GM21423 (cell line): ENCODE results near the gene CTSF.
"Not testable (repeated sequence)": the region's sequence is repeated elsewhere in the genome, so short reads cannot be mapped to it uniquely, and the experiment has no call there.

ENCODE experiments used
- ATAC-seq: cut with Tn5 transposase; IDR thresholded peaks from one replicate; pipeline ENCODE4 v1.9.1; 2021; ENCODE audit warnings: mild to moderate bottlenecking, moderate library complexity; ENCODE audit not compliant: unreplicated experiment

The CTSF gene

GRCh38 chr11:66589996-66590675 lies 21.7 kb upstream of the CTSF start:
- no peak for ATAC-seq

DNA sequence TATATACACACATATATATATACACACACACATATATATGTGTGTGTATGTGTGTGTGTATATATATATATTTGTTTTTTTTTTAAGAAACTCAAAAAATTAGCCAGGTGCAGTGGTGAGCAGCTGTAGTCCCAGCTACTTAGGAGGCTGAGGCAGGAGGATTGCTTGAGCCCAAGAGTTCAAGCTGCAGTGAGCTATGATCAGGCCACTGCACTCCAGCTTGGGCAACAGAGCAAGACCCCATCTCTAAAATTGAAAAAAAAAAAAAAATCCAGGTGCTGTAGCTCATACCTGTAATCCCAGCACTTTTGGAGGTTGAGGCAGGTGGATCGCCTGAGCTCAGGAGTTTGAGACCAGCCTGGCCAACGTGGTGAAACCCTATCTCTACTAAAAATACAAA lies 20.9 kb upstream of the CTSF start:
- ATAC-seq: not testable (repeated sequence)

DNA sequence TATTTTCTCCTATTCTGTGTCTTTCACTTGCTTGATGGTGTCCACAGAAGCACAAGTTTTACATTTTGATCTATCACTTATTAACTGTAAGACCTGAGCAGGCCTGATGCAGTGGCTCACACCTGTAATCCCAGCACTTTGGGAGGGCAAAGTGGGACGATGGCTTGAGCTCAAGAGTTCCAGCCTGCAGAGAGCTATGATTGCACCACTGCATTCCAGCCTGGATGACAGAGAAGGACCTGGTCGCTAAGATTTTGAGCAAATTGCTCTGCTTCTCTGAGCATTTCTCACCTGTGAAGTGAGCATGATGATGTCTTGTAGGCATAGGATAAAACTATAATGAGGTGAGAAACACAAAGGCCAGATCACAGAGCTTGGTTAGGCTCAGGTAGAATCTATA lies 17.7 kb upstream of the CTSF start:
- ATAC-seq: no peak

- ATAC-seq: not testable (repeated sequence)
These were observed 17.0 kb upstream of the CTSF start for GRCh38 chr11:66585447-66585846.

DNA sequence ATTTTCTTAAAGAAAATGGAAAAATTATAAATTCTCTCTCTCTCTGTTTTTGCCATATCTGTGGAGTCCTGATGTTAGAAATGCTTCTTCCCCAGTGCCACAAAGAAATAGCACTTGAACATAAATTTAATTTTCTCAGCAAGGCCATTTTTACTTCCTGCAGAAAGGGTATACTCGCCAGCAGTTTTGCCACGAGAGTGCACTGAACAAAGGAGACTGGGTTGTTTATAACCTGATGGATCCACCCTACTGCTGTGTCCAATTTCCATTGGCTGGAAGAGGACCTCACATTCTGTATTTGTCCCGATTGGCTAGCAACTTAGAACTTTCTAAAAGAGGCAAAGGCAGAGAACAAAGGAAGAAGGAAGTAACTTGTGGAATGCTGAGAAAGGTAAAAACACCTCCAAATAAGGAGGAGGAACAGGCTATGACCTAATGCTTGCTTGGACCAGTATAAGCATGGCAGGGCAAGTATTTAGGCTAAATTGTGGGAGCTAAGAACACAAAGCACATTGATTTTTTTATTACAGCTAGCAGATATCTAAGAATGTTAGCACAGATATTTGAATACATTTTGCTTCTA lies 14.2 kb upstream of the CTSF start:
- not testable (repeated sequence) for ATAC-seq

DNA sequence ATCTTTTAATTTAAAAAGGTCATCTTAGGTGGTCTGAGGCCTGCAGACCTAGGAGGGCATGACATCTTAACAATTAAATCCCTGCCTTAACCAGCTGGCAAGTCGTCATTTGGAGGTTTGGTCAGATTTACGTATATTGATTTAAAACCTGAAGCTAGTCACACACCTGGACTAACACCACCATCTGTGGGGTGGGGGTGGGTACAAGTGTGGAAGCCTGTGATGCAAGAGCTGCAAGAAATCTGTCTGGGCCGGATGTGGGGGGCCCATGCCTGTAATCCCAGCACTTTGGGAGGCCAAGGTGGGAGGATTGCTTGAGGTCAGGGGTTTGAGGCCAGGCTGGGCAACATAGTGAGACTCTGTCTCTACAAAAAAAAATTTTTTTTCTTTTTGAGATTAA lies 12.9 kb upstream of the CTSF start:
- ATAC-seq: no peak

GRCh38 chr11:66580803-66581202 lies 12.4 kb upstream of the CTSF start:
- no peak for ATAC-seq

DNA sequence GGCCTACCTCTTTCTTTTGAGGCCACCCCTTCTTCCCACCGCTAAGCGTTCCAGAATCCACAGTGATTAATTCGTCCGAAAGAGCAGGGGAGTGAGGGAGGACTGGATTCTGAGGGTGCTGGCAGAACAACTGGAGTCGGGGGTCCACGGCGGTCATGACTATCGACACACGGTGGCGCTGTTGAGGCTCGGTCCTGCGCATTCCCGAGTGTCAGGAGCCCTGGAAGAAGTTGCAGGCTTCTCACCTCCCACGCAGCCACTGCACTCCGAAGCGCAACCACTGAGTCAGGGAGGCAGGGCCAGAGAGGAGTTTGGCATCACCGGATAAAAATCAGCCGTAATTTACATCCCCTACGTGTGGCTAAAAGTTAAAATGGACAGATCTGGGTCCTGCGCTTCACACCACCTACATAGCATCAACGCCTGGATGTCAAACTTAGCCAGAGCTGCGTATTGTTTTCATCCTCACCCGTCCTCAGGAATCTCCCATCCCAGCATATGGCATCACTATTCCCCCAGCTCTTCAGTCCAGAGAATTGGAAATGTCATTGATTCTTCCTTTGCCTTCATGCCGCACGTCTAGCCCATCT lies 10.7 kb upstream of the CTSF start:
- ATAC-seq: no peak

DNA sequence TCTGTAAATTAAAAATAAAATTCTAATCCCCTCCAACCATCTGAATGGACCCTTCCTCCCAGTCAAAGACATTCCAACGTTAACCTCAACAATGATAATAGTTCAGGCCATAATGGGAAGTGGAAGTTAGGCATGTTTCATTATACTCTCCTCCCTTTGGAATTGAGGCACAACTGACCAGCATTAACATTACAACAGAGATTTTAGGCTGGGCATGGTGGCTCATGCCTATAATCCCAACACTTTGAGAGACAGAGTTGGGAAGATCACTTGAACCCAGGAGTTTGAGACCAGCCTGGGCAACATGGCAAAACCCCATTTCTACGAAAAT lies 2.4 kb upstream of the CTSF start:
- ATAC-seq: no peak

DNA sequence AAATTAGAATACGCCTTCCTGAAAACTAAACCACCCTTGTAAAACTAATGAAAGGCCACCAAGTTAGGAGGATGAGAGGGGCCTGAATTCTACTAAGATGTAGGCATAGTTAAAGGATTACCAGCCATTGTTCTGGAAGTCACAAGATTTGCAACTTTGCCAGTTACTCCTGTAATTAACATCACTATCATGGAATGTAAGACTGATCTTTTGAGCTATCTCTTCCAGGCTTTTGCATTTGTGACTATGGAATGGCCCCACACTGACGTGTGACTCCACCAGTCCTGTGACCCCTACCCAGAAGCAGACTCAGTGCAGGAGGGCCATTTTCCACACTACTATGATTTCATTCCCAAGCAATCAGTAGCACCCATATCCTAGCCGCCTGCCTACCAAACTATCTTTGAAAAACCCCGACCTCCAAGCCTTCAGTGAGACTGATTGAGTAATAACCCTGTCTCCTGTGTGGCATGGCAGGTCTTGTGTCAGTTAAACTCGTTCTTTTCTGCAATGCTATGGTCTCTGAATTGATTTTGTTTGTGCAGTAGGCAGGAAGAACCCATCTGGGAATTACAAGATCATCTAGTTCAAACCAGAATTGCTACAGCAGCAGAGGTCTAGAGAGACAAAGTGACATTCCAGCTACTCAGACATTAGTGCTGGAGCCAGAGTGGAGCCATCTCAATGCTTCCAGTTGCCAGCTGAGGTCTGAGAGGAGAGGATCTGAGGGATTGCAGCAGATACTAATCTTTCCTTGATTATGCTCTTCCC lies 1.9 kb upstream of the CTSF start:
- no peak for ATAC-seq

DNA sequence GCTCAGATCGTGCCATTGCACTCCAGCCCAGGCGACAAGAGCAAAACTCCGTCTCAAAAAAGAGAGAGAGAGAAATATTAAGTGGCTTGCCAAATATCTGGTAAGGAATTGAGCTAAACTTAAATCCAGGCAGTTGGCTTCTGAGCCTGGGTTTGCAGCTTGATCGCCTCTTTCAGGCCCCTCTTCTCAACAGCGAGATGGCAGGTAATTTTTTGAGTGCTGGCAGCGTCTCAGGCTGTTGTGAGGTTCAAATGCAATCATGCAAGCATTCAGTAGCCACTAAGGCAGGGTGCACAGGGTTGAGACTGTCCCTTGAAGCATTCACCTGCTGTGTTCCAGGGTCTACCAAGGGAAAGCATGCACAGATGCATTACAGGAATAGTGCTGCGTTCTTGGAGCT lies 670 bp upstream of the CTSF start:
- ATAC-seq: no peak

DNA sequence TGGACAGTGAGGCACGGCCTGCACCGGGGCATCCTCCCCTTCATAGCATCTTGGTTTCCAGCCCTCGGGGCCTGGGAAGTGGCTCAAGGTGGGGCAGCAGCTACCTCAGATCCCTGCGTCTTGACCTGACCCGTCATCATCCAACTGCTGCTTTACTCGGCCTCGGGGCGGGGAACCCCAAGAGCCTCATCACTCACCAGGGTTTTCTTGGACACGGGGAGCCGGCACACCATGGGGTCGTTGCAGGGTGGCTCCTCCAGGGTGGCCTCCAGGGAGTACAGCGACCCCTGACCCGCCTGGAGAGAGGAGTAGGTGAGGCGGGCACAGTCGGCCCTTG lies 651 bp downstream of the CTSF start:
- no peak for ATAC-seq

DNA sequence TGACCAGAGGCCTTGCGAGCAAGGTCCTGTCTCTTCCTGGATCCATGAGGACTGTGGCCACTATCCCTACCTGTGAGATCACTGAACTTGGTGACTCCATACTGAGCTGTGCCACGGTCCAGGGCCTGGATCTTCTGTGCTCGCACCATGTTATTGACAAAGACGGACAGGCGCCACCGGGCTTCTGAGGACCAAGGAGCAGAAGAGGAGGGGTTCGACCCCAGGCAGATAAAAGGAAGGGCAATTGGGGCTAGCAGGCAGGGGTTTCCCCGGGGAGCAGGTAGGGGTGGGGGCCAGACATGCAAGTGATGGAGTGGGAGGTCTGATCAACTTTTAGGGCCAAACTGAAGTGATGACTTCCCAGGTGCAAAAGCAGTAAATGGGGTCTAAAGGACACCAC lies 2.2 kb downstream of the CTSF start:
- no peak for ATAC-seq

DNA sequence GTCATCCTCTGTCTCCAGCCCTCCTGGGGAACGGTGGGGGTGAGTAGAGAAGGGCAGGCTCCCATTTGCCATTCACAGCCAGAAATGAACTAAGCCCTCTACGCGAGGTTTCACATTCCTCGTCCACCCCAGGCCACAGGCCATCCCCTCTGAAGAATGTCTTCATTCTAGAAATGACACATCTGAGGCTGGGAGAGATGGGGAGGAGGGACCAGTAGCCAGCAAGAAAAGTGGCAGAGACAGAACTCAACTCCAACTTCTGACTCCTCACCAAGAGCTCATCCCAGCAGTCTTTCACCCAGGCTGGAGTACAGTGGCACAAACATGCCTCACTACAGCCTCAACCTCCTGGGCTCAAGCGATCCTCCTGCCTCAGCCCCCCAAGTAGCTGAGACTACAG lies 3.4 kb downstream of the CTSF start:
- no peak for ATAC-seq

DNA sequence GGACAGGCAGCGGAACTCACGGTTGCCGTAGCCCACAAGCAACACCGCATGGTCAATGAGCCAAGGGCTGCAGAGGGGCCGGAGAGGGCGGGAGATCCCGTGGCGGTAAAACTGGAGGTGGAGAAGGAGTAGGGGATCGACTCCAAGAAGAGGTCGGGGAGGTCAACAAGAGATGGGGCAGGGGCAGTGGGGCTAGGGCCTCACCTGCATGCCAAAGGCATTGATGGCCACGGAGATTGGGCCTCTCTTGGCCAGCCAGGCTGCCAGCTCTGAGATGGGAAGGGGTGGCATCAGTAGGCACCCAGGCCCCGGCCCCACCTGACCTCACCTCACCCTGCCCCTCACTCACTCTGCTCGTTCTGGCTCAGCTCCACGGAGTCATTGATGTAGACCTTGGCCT lies 3.9 kb downstream of the CTSF start:
- no peak for ATAC-seq

DNA sequence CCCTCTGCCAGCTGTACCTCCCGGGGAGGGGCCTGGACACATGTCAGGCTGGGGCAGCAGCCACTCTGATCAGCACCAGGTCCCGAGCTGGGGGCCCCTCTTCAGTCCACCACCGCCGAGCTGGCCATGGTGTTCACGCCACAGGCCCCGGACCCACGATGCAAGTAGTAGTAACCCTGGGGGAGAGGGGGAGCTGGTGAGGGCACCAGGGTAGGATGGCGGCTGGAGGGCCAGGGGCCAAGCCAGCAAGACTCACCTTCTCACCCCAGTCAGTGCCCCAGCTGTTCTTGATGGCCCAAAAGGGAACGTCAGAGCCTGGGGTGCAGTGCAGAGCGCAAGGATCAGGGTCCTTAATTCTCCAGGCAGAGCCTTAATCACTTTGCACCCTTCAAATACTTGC lies 4.6 kb downstream of the CTSF start:
- ATAC-seq: no peak

DNA sequence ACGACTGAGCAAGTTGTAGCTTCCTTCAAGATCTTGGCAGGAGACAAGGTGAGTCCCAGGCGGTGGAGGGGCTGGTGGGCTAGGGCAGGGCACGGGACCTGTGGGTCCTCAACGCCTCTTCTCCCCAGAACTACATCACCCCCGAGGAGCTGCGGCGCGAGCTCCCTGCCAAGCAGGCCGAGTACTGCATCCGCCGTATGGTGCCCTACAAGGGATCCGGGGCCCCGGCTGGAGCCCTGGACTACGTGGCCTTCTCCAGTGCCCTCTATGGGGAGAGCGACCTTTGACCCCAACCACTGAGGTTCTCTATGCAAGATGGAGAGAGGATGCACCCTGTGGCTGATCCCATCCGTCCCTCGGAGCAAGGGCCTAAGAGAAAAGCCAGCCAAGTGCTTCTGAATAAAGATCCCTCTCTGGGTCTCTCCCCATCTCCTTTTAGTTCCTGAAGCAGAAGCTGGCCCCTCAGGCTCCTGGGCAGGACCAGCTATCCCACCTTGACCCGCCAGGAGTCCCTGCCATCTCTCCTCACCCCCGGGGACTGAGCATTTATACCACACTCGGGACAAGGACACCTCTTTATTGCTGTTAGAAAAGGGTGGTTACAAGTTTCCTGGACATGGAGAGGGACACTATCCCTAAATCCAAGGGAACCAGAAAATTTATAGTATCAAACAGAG lies 5.4 kb downstream of the CTSF start:
- ATAC-seq: no peak

DNA sequence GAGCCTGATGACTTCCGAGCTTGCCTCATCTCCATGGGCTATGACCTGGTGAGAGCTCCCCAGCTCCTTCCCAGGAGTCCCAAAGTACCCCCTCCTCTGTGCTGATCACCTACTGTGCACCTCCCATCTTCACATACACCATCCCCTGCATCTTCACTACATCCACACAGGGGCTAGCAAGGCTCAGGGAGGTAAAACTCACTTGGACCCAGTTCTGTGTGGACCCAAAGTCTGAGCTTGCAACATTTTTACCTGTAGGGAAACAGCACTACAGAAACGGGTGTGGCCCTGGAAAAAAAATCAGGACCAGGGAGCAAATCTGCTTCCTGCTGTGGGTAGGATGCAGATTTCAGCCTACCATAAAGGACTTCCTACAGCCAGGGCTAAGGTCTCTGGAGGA lies 6.1 kb downstream of the CTSF start:
- no peak for ATAC-seq

- no peak for ATAC-seq
These were observed 6.5 kb downstream of the CTSF start for GRCh38 chr11:66561975-66562248.

DNA sequence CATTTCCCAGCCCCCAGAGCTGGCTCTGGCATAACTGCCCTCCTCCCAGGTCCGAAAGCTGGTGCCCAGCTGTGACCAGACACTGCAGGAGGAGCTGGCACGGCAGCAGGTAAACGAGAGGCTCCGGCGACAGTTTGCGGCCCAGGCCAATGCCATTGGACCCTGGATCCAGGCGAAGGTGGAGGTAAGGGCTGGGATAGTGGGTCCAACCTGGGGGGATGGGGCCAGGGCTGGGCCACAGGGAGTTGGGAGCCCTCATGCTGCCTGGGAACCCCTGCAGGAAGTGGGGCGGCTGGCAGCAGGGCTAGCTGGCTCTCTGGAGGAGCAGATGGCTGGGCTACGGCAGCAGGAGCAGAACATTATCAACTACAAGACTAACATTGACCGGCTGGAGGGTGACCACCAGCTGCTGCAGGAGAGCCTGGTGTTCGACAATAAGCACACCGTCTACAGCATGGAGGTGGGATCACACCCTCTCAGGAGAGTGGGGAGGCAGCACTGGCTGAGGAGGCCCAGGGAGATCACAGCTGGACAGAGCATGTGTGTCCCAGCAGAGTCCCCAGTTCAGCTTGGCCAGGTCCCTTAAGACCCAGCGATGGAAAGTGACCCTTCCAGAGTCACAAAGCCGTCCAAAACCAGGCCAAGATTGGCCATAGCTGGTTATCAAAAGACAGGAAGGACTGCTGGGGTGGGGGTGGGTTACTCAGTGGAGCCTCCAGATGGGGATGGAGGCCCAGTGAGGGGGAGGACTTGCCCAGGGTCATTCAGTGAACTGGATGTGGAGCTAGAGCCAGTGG lies 7.0 kb downstream of the CTSF start:
- ATAC-seq: no peak
